Neural progenitor cell (in vitro differentiated cells): Measurements from ENCODE around the gene GXYLT2. TPM values are rescaled to one million over a fixed set of nuclear protein-coding genes. Genes with fewer than 3 reads are reported as not detected.

Experiments used
- DNase-seq: peaks from one replicate; pipeline ENCODE4 v3.0.0-alpha.2; 2016; ENCODE audit warnings: low spot score
- H2AFZ ChIP-seq: fragments of 200-600 bp; sonication (generic); replicated peaks from 2 replicates; pipeline ENCODE4 v1.6.1; 2016; ENCODE audit warnings: antibody characterized with exemption
- H3F3A ChIP-seq: fragments of 200-600 bp; sonication (generic); 2 replicates; pipeline ENCODE4 v1.6.1; 2016; ENCODE audit warnings: antibody characterized with exemption, low read depth
- H3K27ac ChIP-seq: fragments of 200-600 bp; sonication (generic); 2 replicates; pipeline ENCODE4 v1.5.1; 2016; ENCODE audit warnings: mild to moderate bottlenecking
- H3K27me3 ChIP-seq: fragments of 200-600 bp; sonication (generic); 2 replicates; pipeline ENCODE4 v1.6.1; 2016; ENCODE audit warnings: mild to moderate bottlenecking, moderate library complexity
- H3K36me3 ChIP-seq: fragments of 200-600 bp; sonication (generic); 2 replicates; pipeline ENCODE4 v1.5.1; 2016
- H3K4me1 ChIP-seq: fragments of 200-600 bp; sonication (generic); 2 replicates; pipeline ENCODE4 v1.6.1; 2016; ENCODE audit warnings: mixed run types
- H3K4me2 ChIP-seq: fragments of 200-600 bp; sonication (generic); 2 replicates; pipeline ENCODE4 v1.6.1; 2016
- H3K4me3 ChIP-seq: fragments of 200-600 bp; sonication (generic); 2 replicates; pipeline ENCODE4 v1.5.1; 2016
- H3K79me2 ChIP-seq: fragments of 200-600 bp; sonication (generic); 2 replicates; pipeline ENCODE4 v1.6.1; 2016; ENCODE audit warnings: low read depth
- H3K9ac ChIP-seq: fragments of 200-600 bp; sonication (generic); 2 replicates; pipeline ENCODE4 v1.6.1; 2016
- H3K9me3 ChIP-seq: fragments of 200-600 bp; sonication (generic); 2 replicates; pipeline ENCODE4 v1.5.1; 2016; ENCODE audit warnings: low read depth
- H4K20me1 ChIP-seq: fragments of 200-600 bp; sonication (generic); 2 replicates; pipeline ENCODE4 v1.6.1; 2016; ENCODE audit warnings: low read depth
- H3K27ac Mint-ChIP-seq: 3 replicates; pipeline ENCODE4 v1.8.0; 2021; ENCODE audit warnings: mixed read lengths
- H3K27me3 Mint-ChIP-seq: 2 replicates; pipeline ENCODE4 v1.8.0; 2022; ENCODE audit warnings: low read depth, mild to moderate bottlenecking, inconsistent platforms, moderate library complexity, mixed read lengths; ENCODE audit not compliant: insufficient read depth
- H3K36me3 Mint-ChIP-seq: 3 replicates; pipeline ENCODE4 v1.8.0; 2021; ENCODE audit warnings: mixed read lengths
- H3K4me1 Mint-ChIP-seq: 3 replicates; pipeline ENCODE4 v1.8.0; 2021; ENCODE audit warnings: mixed read lengths
- H3K4me3 Mint-ChIP-seq: 3 replicates; pipeline ENCODE4 v1.8.0; 2021; ENCODE audit warnings: mild to moderate bottlenecking, moderate library complexity, mixed read lengths
- H3K9me3 Mint-ChIP-seq: 3 replicates; pipeline ENCODE4 v1.8.0; 2020; ENCODE audit warnings: mixed read lengths
- EZH2 ChIP-seq: fragments of 200-600 bp; sonication (generic); IDR thresholded peaks from 2 replicates; pipeline ENCODE4 v1.6.1; 2017; ENCODE audit warnings: antibody characterized with exemption, mild to moderate bottlenecking, moderate library complexity
- EZH2phosphoT487 ChIP-seq: fragments of 200-600 bp; sonication (generic); IDR thresholded peaks from 2 replicates; pipeline ENCODE4 v1.6.1; 2017; ENCODE audit warnings: antibody characterized with exemption
- total RNA-seq: library from RNA; depleted of rRNA; stranded (reverse); fragments of >200 nt; gene quantifications from 2 replicates; pipeline ENCODE4 v1.2.3, GENCODE V29; 2015; ENCODE audit warnings: low replicate concordance
- TF ChIP-seq, protein P1 (sequence below): fragments of 200-600 bp; sonication (generic); IDR thresholded peaks from 2 replicates; pipeline ENCODE4 v1.5.1; 2017; ENCODE audit warnings: antibody characterized with exemption, mild to moderate bottlenecking

The GXYLT2 gene
- total RNA-seq, 1 donor from 2014 or later, result 3.6 TPM

DNA sequence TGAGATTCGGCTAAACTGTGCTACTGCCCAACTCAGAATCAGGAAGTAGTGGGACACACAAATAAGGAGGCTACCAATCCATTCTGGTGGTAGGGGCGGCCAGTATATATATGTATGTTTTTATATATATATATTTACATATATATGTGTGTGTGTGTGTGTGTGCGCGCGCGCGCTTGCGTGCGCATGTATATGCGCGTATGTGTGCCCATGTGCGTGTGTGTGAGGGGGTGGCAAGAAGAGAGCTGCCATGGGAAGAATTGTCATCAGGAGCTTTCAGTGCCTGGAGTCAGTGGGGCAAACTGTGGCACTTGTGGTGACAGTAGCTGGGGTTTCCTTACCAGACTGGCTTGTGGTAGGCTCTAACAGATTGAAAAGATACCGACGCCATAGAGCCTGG, 26.5 kb downstream of the GXYLT2 start:
- no peak overlapping the region for H3K4me2 ChIP-seq
- no peak overlapping the region for H3K9ac ChIP-seq
- H3K4me1 Mint-ChIP-seq, result peaks cover 4% of the 10 kb centered on the region
- no peaks in the 10 kb centered on the region for H3K36me3 ChIP-seq
- H3K79me2 ChIP-seq, result no peaks in the 10 kb centered on the region
- no peak overlapping the region for H3K27ac ChIP-seq
- H4K20me1 ChIP-seq, result no peaks in the 10 kb centered on the region
- no peak for DNase-seq
- H3K27me3 Mint-ChIP-seq, result peaks cover 2% of the 10 kb centered on the region
- no peak overlapping the region for H3K27ac Mint-ChIP-seq
- H2AFZ ChIP-seq, result no peak overlapping the region
- H3K4me3 Mint-ChIP-seq, result no peak overlapping the region
- TF ChIP-seq, protein P1, sequence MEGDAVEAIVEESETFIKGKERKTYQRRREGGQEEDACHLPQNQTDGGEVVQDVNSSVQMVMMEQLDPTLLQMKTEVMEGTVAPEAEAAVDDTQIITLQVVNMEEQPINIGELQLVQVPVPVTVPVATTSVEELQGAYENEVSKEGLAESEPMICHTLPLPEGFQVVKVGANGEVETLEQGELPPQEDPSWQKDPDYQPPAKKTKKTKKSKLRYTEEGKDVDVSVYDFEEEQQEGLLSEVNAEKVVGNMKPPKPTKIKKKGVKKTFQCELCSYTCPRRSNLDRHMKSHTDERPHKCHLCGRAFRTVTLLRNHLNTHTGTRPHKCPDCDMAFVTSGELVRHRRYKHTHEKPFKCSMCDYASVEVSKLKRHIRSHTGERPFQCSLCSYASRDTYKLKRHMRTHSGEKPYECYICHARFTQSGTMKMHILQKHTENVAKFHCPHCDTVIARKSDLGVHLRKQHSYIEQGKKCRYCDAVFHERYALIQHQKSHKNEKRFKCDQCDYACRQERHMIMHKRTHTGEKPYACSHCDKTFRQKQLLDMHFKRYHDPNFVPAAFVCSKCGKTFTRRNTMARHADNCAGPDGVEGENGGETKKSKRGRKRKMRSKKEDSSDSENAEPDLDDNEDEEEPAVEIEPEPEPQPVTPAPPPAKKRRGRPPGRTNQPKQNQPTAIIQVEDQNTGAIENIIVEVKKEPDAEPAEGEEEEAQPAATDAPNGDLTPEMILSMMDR, result no peak
- TF ChIP-seq EZH2 (no peak), EZH2phosphoT487 (no peak)
- no peaks in the 10 kb centered on the region for H3K27me3 ChIP-seq
- no peaks in the 10 kb centered on the region for H3K9me3 Mint-ChIP-seq
- H3F3A ChIP-seq, result no peaks in the 10 kb centered on the region
- H3K9me3 ChIP-seq, result no peaks in the 10 kb centered on the region
- no peak overlapping the region for H3K4me3 ChIP-seq
- H3K36me3 Mint-ChIP-seq, result no peaks in the 10 kb centered on the region
- no peaks in the 10 kb centered on the region for H3K4me1 ChIP-seq

GRCh38 chr3:72916250-72916649, 28.4 kb downstream of the GXYLT2 start:
- no peaks in the 10 kb centered on the region for H3K9me3 Mint-ChIP-seq
- TF ChIP-seq, protein P1, result no peak
- no peak for TF ChIP-seq EZH2phosphoT487
- no peak for TF ChIP-seq EZH2
- H3K27ac Mint-ChIP-seq, result no peak overlapping the region
- no peak overlapping the region for H3K4me3 Mint-ChIP-seq
- Histone ChIP-seq H3K9me3 (no peaks in the 10 kb centered on the region), H3K9ac (no peak overlapping the region), H4K20me1 (no peaks in the 10 kb centered on the region), H2AFZ (no peak overlapping the region), H3K4me2 (no peak overlapping the region), H3F3A (no peaks in the 10 kb centered on the region), H3K27ac (no peak overlapping the region), H3K27me3 (no peaks in the 10 kb centered on the region), H3K4me3 (no peak overlapping the region), H3K36me3 (no peaks in the 10 kb centered on the region), H3K4me1 (no peaks in the 10 kb centered on the region), H3K79me2 (no peaks in the 10 kb centered on the region)
- no peak for DNase-seq
- no peaks in the 10 kb centered on the region for H3K36me3 Mint-ChIP-seq
- H3K27me3 Mint-ChIP-seq, result no peaks in the 10 kb centered on the region
- peaks cover 4% of the 10 kb centered on the region for H3K4me1 Mint-ChIP-seq

- Histone ChIP-seq H3K27ac (no peak overlapping the region), H4K20me1 (no peaks in the 10 kb centered on the region), H3K79me2 (no peaks in the 10 kb centered on the region), H3K4me3 (no peak overlapping the region), H3F3A (no peaks in the 10 kb centered on the region), H3K9ac (no peak overlapping the region), H3K27me3 (no peaks in the 10 kb centered on the region), H3K4me2 (no peak overlapping the region), H2AFZ (no peak overlapping the region), H3K9me3 (no peaks in the 10 kb centered on the region), H3K4me1 (no peaks in the 10 kb centered on the region), H3K36me3 (no peaks in the 10 kb centered on the region)
- Mint-ChIP-seq H3K27ac (no peak overlapping the region), H3K27me3 (peaks cover 2% of the 10 kb centered on the region), H3K36me3 (peaks cover 1% of the 10 kb centered on the region), H3K9me3 (no peaks in the 10 kb centered on the region), H3K4me3 (no peak overlapping the region), H3K4me1 (no peaks in the 10 kb centered on the region)
- TF ChIP-seq EZH2 (no peak), EZH2phosphoT487 (no peak)
- TF ChIP-seq, protein P1, result no peak
- DNase-seq, result no peak
These were observed 31.7 kb downstream of the GXYLT2 start for GRCh38 chr3:72919520-72919919.
